DOHH2 (cell line): ENCODE measurements around the gene HRK.

Experiments
- H3F3A ChIP-seq: fragments of 200-600 bp; sonication (generic), shearing (Covaris generic); 2 replicates; pipeline ENCODE4 v1.6.0; 2016; ENCODE audit warnings: antibody characterized with exemption, mild to moderate bottlenecking; ENCODE audit not compliant: control insufficient read depth, insufficient read depth
- H3K27ac ChIP-seq: fragments of 200-600 bp; sonication (generic); 2 replicates; pipeline ENCODE4 v1.5.1; 2014; ENCODE audit warnings: low read depth, mild to moderate bottlenecking, low read length, moderate library complexity
- H3K27me3 ChIP-seq: fragments of 200-600 bp; sonication (generic); 2 replicates; pipeline ENCODE4 v1.6.1; 2014; ENCODE audit warnings: mild to moderate bottlenecking, low read length, mixed read lengths; ENCODE audit not compliant: control insufficient read depth
- H3K36me3 ChIP-seq: fragments of 200-600 bp; sonication (generic); 2 replicates; pipeline ENCODE4 v1.6.1; 2014; ENCODE audit warnings: mild to moderate bottlenecking, low read length, moderate library complexity, mixed read lengths; ENCODE audit not compliant: control insufficient read depth
- H3K4me1 ChIP-seq: fragments of 200-600 bp; sonication (generic); 2 replicates; pipeline ENCODE4 v1.6.1; 2014; ENCODE audit warnings: mild to moderate bottlenecking, low read length, mixed read lengths; ENCODE audit not compliant: control insufficient read depth
- H3K4me2 ChIP-seq: fragments of 200-600 bp; sonication (generic); 2 replicates; pipeline ENCODE4 v1.6.0; 2014; ENCODE audit warnings: mild to moderate bottlenecking, low read length, moderate library complexity
- H3K4me3 ChIP-seq: fragments of 200-600 bp; sonication (generic); 2 replicates; pipeline ENCODE4 v1.5.1; 2014; ENCODE audit warnings: mild to moderate bottlenecking, low read length, mixed read lengths
- H3K79me2 ChIP-seq: fragments of 200-600 bp; sonication (generic); 2 replicates; pipeline ENCODE4 v1.6.1; 2014; ENCODE audit warnings: mild to moderate bottlenecking, low read length, mixed read lengths; ENCODE audit not compliant: control insufficient read depth
- H3K9me2 ChIP-seq: fragments of 200-600 bp; sonication (generic); replicated peaks from 2 replicates; pipeline ENCODE4 v1.6.1; 2014; ENCODE audit warnings: mild to moderate bottlenecking, low read length, mixed read lengths; ENCODE audit not compliant: control insufficient read depth
- H3K9me3 ChIP-seq: fragments of 200-600 bp; sonication (generic); 2 replicates; pipeline ENCODE4 v1.6.1; 2014; ENCODE audit warnings: antibody characterized with exemption, low read length, mixed read lengths; ENCODE audit not compliant: control insufficient read depth, insufficient read depth
- H4K20me1 ChIP-seq: fragments of 200-600 bp; sonication (generic); 2 replicates; pipeline ENCODE4 v1.6.0; 2014; ENCODE audit warnings: low read depth, mild to moderate bottlenecking, antibody characterized with exemption, low read length, moderate library complexity; ENCODE audit not compliant: control insufficient read depth, insufficient read depth
- CTCF ChIP-seq: fragments of 200-600 bp; sonication (generic); IDR thresholded peaks from one replicate; pipeline ENCODE4 v1.5.1; 2014; ENCODE audit warnings: antibody characterized with exemption, mild to moderate bottlenecking, low read depth, low read length; ENCODE audit not compliant: poor library complexity, severe bottlenecking
- EZH2phosphoT487 ChIP-seq: fragments of 200-600 bp; sonication (generic); IDR thresholded peaks from 2 replicates; pipeline ENCODE4 v1.6.1; 2017; ENCODE audit warnings: borderline replicate concordance, mild to moderate bottlenecking, antibody characterized with exemption, low read length, moderate library complexity, mixed read lengths

The HRK gene

GRCh38 chr12:116880817-116881324 lies 370 bp downstream of the HRK start:
- H3K27me3 ChIP-seq, result peaks cover 17% of the 10 kb centered on the region

GRCh38 chr12:116880213-116880816 lies 926 bp downstream of the HRK start:
- H3K4me1 ChIP-seq, result peaks cover 62% of the 10 kb centered on the region
- H3K79me2 ChIP-seq, result peaks cover 51% of the 10 kb centered on the region
- no peaks in the 10 kb centered on the region for H3K9me2 ChIP-seq
- peaks cover 17% of the 10 kb centered on the region for H3K27me3 ChIP-seq
- peak overlapping the region; percentile 97 for H3K4me2 ChIP-seq
- peaks cover 17% of the 10 kb centered on the region for H3F3A ChIP-seq
- peak overlapping the region; percentile 99 for H3K4me3 ChIP-seq
- peak overlapping the region; percentile 66 for H3K27ac ChIP-seq
- H4K20me1 ChIP-seq, result peaks cover 9% of the 10 kb centered on the region
- TF ChIP-seq CTCF (no peak), EZH2phosphoT487 (no peak)
- peaks cover 49% of the 10 kb centered on the region for H3K36me3 ChIP-seq
- no peaks in the 10 kb centered on the region for H3K9me3 ChIP-seq

More at GRCh38 chr12:116880817-116881324, 370 bp downstream of the HRK start:
- peaks cover 20% of the 10 kb centered on the region for H3F3A ChIP-seq
- H3K4me1 ChIP-seq, result peaks cover 64% of the 10 kb centered on the region
- peaks cover 45% of the 10 kb centered on the region for H3K36me3 ChIP-seq
- peak overlapping the region; percentile 99 for H3K4me3 ChIP-seq
- H3K4me2 ChIP-seq, result peak overlapping the region; percentile 97
- peaks cover 48% of the 10 kb centered on the region for H3K79me2 ChIP-seq
- no peaks in the 10 kb centered on the region for H3K9me3 ChIP-seq
- peak overlapping the region; percentile 66 for H3K27ac ChIP-seq
- H3K9me2 ChIP-seq, result no peaks in the 10 kb centered on the region
- no peak for TF ChIP-seq CTCF
- TF ChIP-seq EZH2phosphoT487, result no peak
- H4K20me1 ChIP-seq, result peaks cover 9% of the 10 kb centered on the region

- TF ChIP-seq EZH2phosphoT487, result no peak
- TF ChIP-seq CTCF, result no peak
- Histone ChIP-seq H3K36me3 (peaks cover 56% of the 10 kb centered on the region), H3K27me3 (peaks cover 17% of the 10 kb centered on the region), H3K4me3 (peak overlapping the region; percentile 99), H3K9me3 (no peaks in the 10 kb centered on the region), H3K4me1 (peaks cover 62% of the 10 kb centered on the region), H3K9me2 (no peaks in the 10 kb centered on the region), H3K4me2 (peak overlapping the region; percentile 97), H3K27ac (peak overlapping the region; percentile 66), H4K20me1 (peaks cover 9% of the 10 kb centered on the region), H3F3A (peaks cover 15% of the 10 kb centered on the region), H3K79me2 (peaks cover 58% of the 10 kb centered on the region)
Observed at GRCh38 chr12:116879509-116880212, 1.6 kb downstream of the HRK start.
